Hematopoietic multipotent progenitor cell (in vitro differentiated cells): ENCODE data around the gene SMG6. TPM values are rescaled to one million over a fixed set of nuclear protein-coding genes. Genes with fewer than 3 reads are reported as not detected.

Experiments
- DNase-seq, 3 donors: peaks; one replicate each; pipeline ENCODE4 v3.0.0-alpha.2; 2011 to 2015; ENCODE audit warnings: low read depth in 2 of 3, low spot score in 2 of 3
- total RNA-seq: library from RNA; depleted of rRNA; stranded (reverse); fragments of >200 nt; gene quantifications from one replicate; pipeline ENCODE4 v1.2.3, GENCODE V29; 2012

The SMG6 gene
- total RNA-seq, 1 donor = 27.5 TPM

DNA sequence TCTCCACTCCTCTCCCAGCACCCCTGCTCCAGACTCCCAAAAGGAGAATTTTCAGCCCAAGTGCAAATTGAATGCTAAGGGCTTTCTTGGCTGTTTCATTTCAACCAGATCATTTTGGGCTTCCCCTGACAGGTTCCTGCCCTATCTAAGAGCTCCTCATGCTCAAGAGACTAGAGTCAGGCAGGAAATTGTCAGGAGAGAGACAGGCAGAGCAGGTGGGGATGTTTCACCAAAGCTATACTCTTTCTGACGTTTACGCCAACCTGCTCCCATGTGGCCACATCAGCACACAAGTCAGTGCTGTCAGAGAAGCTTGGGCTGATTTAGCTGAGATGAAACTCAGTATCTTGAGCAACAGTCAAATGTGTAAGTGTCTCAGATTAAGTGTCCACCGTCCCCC, 217.3 kb downstream of the SMG6 start:
- DNase-seq = no peak

- DNase-seq = no peak
Measured at GRCh38 chr17:2085648-2085949, 218.0 kb downstream of the SMG6 start.

DNA sequence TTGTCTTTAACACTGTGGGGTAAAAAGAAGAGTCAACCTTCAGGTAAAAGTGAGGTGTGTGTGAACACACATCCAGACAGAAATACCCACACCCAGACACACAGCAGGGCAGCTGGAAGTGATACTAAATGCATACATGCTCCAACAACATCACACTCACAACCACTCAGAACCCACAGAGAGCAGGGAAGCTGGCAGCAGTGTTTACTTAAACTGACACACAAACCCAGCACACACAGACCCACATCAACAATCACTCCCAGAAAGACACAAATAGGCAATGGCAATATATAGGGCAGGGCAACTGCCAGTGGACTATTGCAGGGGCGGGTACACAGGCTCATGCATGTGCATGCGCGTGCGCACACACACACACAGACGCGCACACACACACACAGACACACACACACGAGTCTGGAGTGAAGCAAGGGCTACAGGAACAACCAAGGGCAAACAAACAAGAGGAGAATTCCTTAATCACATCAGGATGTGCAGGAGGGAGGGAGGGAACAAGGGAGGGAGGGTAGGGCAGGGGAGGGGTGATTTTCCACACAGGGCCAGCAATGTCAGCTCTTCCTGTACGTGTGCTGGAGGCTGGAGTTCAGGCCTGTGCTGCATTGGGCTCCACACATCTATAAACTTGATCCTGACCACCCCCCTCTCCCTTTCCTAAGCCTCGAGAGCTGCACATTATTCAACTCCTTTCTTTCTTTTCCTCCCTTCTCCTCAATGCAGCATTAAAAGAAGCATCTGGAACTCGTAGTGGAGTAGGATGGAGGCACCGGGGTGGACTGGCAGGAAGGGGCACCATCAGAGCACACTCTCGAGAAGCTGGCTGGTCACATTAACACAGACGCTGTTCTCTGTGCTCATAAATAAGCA, 218.6 kb downstream of the SMG6 start:
- no peak for DNase-seq

GRCh38 chr17:2084036-2084765, 219.4 kb downstream of the SMG6 start:
- DNase-seq = no peak

DNA sequence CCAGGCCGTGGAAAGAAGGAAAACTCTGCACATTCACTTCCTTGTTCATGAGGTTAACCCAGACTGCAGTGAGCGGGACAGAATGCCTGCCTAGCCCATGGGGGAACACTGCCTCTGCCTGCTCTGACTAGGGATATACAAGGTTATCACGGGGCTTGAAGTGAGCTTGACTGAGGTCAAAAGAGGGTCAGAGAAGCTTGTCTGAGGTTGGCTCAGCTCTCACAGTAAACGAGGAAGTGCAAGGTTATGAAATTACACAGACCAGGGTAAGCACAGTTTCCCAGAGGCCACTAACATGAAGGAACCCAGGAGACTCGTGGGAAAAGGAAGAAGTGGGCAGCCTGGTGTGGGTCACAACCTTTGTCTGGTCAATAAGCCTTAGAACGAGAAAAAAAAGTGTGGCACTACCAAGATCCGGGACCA, 220.0 kb downstream of the SMG6 start:
- DNase-seq = peak in 2 of 3 donors; percentile 43 to 62

DNA sequence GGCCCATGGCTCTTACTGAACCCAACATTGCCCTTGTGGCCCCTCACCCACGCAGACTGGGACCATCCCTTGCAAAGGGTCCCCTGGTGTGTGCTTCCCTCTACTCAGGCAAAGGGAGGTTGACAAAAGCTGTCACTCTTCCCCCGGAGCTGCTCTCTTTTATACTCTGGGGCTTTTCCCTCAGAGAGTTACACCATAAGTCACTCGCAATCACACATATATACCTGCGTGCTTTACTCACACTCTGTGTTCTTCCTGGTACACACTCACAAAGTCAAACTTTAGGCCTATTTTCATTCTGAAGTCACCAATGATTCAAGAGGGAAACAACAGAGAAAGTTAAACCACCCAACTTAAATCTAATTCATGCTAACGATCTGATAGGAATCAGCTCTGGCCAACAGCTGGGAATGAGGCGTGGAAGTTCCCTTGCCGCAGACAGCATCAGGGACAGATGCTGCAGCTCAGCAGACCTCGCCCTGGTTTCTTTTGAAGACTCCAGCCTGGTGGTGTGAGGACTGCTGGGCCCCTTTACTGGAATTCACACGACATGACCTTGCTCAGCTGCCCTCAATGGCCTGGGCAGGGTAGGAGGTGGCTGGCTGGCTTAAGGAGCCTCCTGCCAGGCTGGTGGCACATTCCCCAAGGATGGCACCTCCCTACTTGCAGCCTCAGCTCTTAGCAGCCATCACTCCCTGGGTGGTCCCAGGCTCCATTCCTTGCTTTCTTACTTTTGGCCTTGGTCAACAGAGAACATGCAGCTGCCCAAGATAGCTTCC, 221.4 kb downstream of the SMG6 start:
- DNase-seq = no peak

DNA sequence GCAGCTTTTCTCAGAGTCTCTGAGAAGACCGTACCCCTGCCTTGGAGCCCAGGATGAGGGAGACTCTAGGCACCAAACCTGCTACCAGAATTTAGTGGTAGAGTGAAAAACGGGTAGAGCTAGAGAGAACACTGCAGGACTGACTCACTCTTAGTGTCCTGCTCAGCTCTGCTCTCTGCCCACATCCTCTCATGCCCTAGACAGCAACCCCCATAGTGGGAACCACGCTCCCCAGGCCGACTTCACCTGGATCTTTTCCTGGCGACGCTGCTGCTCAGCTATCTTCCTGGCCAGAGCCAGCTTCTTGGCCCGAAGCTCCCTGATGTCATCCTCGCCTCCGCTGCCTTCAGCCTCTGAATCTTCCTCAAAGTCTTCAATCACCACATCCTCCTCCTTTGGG, 222.0 kb downstream of the SMG6 start:
- no peak for DNase-seq

GRCh38 chr17:2077040-2077439, 226.5 kb downstream of the SMG6 start:
- DNase-seq = no peak

DNA sequence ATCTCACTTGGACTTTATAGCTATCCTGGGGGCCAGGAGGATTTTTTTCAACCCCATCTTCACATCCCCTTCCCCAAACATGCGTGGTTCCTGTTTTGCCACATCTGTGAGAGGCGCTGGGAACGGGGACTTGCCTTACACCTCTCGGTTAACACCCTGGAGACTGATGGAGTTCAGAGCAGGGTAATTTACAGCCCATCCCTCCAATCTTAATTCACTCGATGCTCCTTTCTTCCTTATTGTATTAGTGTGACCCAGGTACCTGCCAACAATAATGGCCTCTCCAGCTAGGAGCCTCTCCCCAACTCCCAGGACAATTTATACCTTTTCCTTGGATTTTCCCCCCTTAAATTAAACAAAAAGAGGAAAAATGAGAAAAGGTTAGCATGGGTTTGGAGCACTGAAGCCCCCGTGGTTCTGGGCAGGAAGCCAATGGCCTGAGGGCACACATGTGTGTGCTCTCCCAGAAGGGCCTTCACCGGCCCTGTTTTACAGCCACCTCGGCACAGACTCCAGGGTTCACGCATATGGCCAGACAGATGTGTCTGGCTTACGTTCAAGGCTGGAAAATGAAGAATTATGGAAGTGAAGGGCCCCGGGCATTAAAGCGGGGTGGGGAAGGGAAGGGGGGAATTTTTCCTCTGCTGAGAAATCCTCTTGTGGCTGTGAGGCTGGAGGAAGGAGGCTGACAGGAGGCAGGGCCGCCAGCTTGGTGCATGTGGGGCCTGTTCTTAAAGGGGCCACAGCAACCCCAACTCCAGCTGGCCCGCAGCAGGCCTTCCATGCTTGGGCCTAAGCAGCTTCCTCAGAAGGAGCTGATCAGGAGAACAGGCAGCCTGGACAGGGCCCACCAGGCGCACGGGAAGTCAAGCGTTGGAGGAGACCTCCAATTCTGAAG, 227.2 kb downstream of the SMG6 start:
- DNase-seq = no peak

- no peak for DNase-seq
Measured at GRCh38 chr17:2075336-2076086, 228.1 kb downstream of the SMG6 start.

GRCh38 chr17:2074919-2075318, 228.7 kb downstream of the SMG6 start:
- no peak for DNase-seq

DNA sequence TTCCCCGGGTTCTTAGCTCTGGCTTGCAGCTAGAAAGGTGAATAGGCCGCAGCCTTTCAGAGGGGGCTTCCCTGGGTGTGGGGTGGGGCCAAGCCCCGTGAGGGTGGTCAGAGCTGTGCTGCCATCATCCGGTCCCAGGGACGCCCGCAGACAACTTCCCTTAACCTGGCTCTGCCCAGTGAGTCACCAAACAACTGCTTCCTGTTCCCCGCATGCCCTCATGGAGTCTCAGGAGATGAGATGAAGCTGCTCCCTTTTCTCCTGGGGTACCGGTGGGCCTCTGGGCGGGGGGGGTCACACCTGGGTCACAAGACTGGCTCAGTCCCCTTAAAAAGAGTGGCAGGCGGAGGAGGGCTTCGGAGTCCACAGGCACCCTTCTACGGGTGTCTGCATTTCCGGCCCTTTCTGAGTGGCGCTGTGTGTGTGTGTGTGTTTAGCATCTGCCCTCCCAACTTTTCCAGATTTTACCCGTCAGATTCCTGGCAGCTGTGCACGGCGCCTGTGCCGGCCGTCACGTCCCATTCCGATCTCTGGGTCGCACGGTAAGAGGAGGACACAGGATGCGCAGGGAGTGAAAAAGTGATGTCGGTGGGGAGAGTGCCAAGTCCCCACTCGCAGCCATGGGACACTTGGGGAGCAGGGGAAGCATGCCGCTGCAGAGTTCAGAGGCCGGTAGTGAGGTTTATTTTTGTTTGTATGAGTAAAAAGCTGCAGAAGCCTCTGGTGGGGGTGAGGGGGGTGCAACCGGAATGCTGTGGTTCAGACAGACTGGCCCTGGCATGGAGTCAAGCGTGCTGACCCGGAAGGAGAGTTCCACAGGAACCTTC, 231.9 kb downstream of the SMG6 start:
- peak in 2 of 3 donors; percentile 34 to 55 for DNase-seq

GRCh38 chr17:2071024-2071385, 232.6 kb downstream of the SMG6 start:
- no peak for DNase-seq

- no peak for DNase-seq
Measured at GRCh38 chr17:2070241-2071023, 233.2 kb downstream of the SMG6 start.

DNA sequence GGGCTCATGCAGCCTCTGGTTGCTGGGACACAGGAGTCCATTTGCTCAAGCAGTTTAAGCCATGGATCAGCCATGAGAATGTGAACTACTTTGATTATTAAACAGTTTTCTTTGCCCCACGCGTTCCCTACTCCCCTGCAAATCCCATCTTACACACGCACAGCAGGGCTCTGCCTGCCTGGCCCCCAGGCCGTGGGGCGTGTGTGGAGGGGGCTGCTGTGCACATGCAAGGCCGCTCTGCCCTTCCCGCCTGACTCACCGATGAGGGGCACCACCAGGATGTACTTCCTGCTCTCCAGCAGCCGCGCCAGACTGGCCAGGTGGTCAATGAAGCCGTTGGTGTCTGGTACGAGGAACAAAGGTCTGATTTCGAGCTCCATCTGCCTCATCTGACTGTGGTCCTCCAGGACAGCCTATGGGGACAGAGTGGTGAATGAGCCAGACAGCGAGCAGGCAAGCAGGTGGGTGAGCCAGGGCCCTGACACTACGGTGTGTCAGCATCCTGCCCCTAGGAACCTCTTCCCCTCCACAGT, 235.0 kb downstream of the SMG6 start:
- no peak for DNase-seq

GRCh38 chr17:2068031-2068518, 235.5 kb downstream of the SMG6 start:
- no peak for DNase-seq

DNA sequence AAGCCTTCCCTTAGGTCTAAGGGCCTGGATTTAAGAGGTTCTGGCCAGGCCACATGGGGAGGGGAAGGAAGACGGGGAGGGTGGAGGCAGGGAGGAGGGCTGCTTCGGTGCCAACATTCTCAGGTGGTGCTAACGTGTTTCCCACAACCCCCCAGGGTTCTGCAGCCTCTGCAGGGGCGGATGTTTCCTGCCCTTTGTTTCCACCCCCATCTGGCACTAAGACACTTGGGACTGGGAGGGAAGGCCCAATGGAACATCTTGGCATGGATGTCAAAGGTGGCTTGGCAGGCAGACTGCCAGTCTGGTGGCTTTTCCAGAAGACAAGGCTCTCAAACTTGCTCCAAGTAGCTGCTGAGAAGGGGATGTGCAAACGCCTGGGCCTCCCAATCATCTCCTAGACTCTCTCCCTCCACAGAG, 236.0 kb downstream of the SMG6 start:
- DNase-seq = no peak
